Activated CD8-positive, alpha-beta memory T cell treated with anti-CD3 and anti-CD28 coated beads, Interleukin-2, amount 10 ng/mL, durations not matched to agents 7 days and 5 days (primary cell): Measurements from ENCODE around the gene AQP4. TPM values are rescaled to one million over a fixed set of nuclear protein-coding genes. Genes with fewer than 3 reads are reported as not detected.

Experiments used
- ATAC-seq: fragments of 150-1000 bp; cut with Tn5 transposase; one replicate; pipeline ENCODE4 v1.10.0; 2021; ENCODE audit warnings: moderate library complexity
- CTCF ChIA-PET: fragments of 350-600 bp; sonication (Branson Sonifier 250); formaldehyde crosslinking; loops from one replicate; lab custom pipeline; 2021; ENCODE audit warnings: antibody characterized with exemption; lab: Charles Lee
- DNase-seq: peaks from one replicate; pipeline ENCODE4 v3.0.0-alpha.2; 2020
- H3K27ac Mint-ChIP-seq: one replicate; pipeline ENCODE4 v1.8.0; 2021; ENCODE audit warnings: mild to moderate bottlenecking, mixed read lengths
- H3K27me3 Mint-ChIP-seq: one replicate; pipeline ENCODE4 v1.8.0; 2021; ENCODE audit warnings: mixed read lengths
- H3K36me3 Mint-ChIP-seq: one replicate; pipeline ENCODE4 v1.8.0; 2021; ENCODE audit warnings: mild to moderate bottlenecking, mixed read lengths
- H3K4me1 Mint-ChIP-seq: one replicate; pipeline ENCODE4 v1.8.0; 2021; ENCODE audit warnings: mixed read lengths
- H3K4me3 Mint-ChIP-seq: one replicate; pipeline ENCODE4 v1.8.0; 2021; ENCODE audit warnings: mild to moderate bottlenecking, moderate library complexity, mixed read lengths
- H3K9me3 Mint-ChIP-seq: one replicate; pipeline ENCODE4 v1.8.0; 2022; ENCODE audit warnings: low read depth, mixed read lengths
- total RNA-seq, 2 experiments: library from RNA; stranded (reverse); gene quantifications; one replicate each; pipeline ENCODE4 v1.2.3, GENCODE V29; 2021

AQP4 gene
- total RNA-seq, result not detected

DNA sequence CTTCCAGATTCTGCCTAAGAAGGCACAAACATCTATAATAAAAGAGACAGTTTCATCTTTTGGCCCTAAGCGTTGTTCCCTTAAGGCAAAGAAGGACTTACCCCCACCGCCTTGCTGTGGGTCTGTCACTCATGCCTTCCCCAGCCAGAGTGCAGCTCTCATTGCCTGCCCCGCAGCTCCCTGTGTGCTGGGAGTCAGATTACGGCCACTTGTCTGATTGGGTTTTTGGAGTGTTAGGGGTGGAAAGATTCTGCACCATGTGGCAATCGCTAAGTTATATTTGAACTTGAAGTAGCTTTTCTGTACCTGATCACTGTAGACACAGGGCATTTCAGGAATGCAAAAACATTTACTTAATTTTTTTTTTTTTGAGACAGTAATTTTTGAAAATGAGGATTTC lies at the start of gene AQP4:
AQP4 (minus strand) TSS at position 151 of the 400 bp plus-strand sequence; CDS start at position 133, 18 bp downstream.
- ATAC-seq (no peak), DNase-seq (no peak)
- Mint-ChIP-seq H3K27me3 (peaks cover 13% of the 10 kb centered on the region), H3K4me1 (no peaks in the 10 kb centered on the region), H3K36me3 (no peaks in the 10 kb centered on the region), H3K9me3 (no peaks in the 10 kb centered on the region), H3K27ac (no peak within 1 kb of the TSS), H3K4me3 (no peak within 1 kb of the TSS)
- CTCF ChIA-PET, result no interaction called here

DNA sequence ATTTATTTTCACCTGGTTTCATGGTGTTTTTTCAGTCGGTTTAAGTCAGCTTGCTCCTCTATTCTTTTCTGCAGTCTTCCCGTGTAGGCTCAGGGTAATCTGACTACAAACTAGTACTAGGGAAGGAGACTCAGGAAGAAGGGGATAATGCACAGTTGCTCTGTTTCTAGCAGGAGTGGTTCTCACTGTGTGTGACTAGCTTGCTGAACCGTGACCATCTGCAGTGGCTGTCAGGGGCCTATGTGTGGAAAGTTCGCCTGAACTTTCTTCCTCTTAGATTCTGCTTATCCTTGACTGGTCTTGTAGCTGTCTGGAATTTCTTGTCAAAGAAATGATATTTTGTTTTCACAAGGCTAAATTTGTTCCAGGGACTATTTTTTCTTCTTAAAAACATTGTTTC lies 46.3 kb upstream of the AQP4 start:
- no peaks in the 10 kb centered on the region for H3K27me3 Mint-ChIP-seq
- H3K4me3 Mint-ChIP-seq, result no peak overlapping the region
- CTCF ChIA-PET, result no interaction called here
- DNase-seq, result no peak
- H3K36me3 Mint-ChIP-seq, result no peaks in the 10 kb centered on the region
- ATAC-seq, result no peak
- no peaks in the 10 kb centered on the region for H3K4me1 Mint-ChIP-seq
- no peaks in the 10 kb centered on the region for H3K9me3 Mint-ChIP-seq
- no peak overlapping the region for H3K27ac Mint-ChIP-seq

- CTCF ChIA-PET, result no interaction called here
- ATAC-seq (no peak), DNase-seq (no peak)
- no peak overlapping the region for H3K4me3 Mint-ChIP-seq
- H3K36me3 Mint-ChIP-seq, result no peaks in the 10 kb centered on the region
- peaks cover 2% of the 10 kb centered on the region for H3K9me3 Mint-ChIP-seq
- H3K27ac Mint-ChIP-seq, result no peak overlapping the region
- no peaks in the 10 kb centered on the region for H3K4me1 Mint-ChIP-seq
- no peaks in the 10 kb centered on the region for H3K27me3 Mint-ChIP-seq
These were observed 44.2 kb upstream of the AQP4 start for GRCh38 chr18:26909599-26910290.

- DNase-seq (no peak), ATAC-seq (no peak)
- H3K36me3 Mint-ChIP-seq, result no peaks in the 10 kb centered on the region
- CTCF ChIA-PET, result no interaction called here
- H3K27ac Mint-ChIP-seq, result no peak overlapping the region
- H3K4me3 Mint-ChIP-seq, result no peak overlapping the region
- no peaks in the 10 kb centered on the region for H3K27me3 Mint-ChIP-seq
- peaks cover 5% of the 10 kb centered on the region for H3K9me3 Mint-ChIP-seq
- no peaks in the 10 kb centered on the region for H3K4me1 Mint-ChIP-seq
These were observed 43.4 kb upstream of the AQP4 start for GRCh38 chr18:26908906-26909305.

DNA sequence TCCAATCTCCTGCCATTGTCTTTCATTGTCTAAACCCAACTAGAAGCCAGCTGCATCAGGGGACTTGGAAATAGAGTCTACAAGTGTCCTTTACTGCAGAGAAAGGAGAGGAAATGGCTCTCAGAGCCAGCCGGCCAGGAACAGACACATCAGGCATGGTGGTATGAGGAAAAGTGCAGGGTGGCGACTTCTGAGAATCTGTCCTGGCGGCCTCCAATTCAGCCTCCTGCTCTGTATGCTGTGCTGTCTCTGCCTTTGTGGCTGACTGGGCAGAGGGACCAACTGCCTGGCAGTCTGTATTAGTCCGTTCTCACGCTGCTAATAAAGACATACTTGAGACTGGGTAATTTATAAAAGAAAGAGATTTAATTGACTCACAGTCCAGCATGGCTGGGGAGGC lies 36.8 kb upstream of the AQP4 start:
- Mint-ChIP-seq H3K9me3 (peaks cover 16% of the 10 kb centered on the region), H3K27ac (no peak overlapping the region), H3K36me3 (no peaks in the 10 kb centered on the region), H3K4me3 (no peak overlapping the region), H3K27me3 (no peaks in the 10 kb centered on the region), H3K4me1 (no peaks in the 10 kb centered on the region)
- DNase-seq (no peak), ATAC-seq (no peak)
- CTCF ChIA-PET, result no interaction called here

- Mint-ChIP-seq H3K4me3 (no peak overlapping the region), H3K36me3 (no peaks in the 10 kb centered on the region), H3K27me3 (no peaks in the 10 kb centered on the region), H3K27ac (no peak overlapping the region), H3K4me1 (no peaks in the 10 kb centered on the region), H3K9me3 (peaks cover 16% of the 10 kb centered on the region)
- DNase-seq, result no peak
- no peak for ATAC-seq
- CTCF ChIA-PET, result no interaction called here
These were observed 35.5 kb upstream of the AQP4 start for GRCh38 chr18:26901020-26901419.

DNA sequence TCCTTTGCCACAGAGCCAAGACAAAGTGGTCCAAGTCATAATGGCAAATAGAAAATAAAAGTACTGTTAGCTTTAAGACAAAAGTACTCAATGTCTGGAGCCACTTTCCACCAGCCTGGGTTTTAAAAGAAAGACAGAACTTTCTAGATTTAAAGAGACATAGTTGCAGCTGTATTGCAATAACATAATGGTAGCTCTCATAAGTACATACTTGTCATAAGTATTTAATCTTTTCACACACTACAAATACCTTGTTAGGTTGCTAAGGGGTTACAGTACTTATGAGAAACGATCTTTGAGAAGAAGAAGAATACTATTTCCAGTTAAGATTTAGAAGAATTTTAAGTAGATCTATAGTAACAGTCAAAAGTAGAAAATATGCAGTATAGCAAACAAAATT lies 28.9 kb upstream of the AQP4 start:
- H3K27ac Mint-ChIP-seq, result no peak overlapping the region
- H3K4me1 Mint-ChIP-seq, result no peaks in the 10 kb centered on the region
- no peaks in the 10 kb centered on the region for H3K27me3 Mint-ChIP-seq
- no peak for ATAC-seq
- no peak overlapping the region for H3K4me3 Mint-ChIP-seq
- no peak for DNase-seq
- CTCF ChIA-PET, result no interaction called here
- H3K9me3 Mint-ChIP-seq, result peaks cover 2% of the 10 kb centered on the region
- H3K36me3 Mint-ChIP-seq, result no peaks in the 10 kb centered on the region

- CTCF ChIA-PET, result no interaction called here
- Mint-ChIP-seq H3K4me3 (no peak overlapping the region), H3K36me3 (no peaks in the 10 kb centered on the region), H3K27me3 (no peaks in the 10 kb centered on the region), H3K9me3 (peaks cover 2% of the 10 kb centered on the region), H3K4me1 (no peaks in the 10 kb centered on the region), H3K27ac (no peak overlapping the region)
- no peak for DNase-seq
- no peak for ATAC-seq
These were observed 28.5 kb upstream of the AQP4 start for GRCh38 chr18:26893996-26894395.

DNA sequence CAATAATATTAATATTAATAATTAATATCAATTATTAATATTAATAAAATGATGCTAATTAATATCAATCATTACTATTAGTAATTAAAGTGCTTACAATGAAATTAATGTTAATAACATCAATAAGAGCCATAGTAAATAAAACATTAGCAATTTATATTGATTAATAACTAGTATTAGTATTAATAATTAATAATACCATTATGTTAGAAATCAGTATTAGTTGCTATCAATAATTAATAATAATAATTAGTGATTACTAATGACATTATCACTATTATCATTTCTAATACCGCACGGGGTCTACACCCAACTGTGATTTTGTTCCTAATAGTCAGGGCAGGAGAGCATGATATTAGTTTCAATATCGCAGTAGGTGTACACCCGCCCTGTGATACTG lies 22.8 kb upstream of the AQP4 start:
- Mint-ChIP-seq H3K36me3 (no peaks in the 10 kb centered on the region), H3K27me3 (no peaks in the 10 kb centered on the region), H3K4me1 (no peaks in the 10 kb centered on the region), H3K4me3 (no peak overlapping the region), H3K9me3 (peaks cover 2% of the 10 kb centered on the region), H3K27ac (no peak overlapping the region)
- CTCF ChIA-PET, result no interaction called here
- no peak for DNase-seq
- no peak for ATAC-seq

GRCh38 chr18:26875040-26875654 lies 9.6 kb upstream of the AQP4 start:
- Mint-ChIP-seq H3K36me3 (no peaks in the 10 kb centered on the region), H3K9me3 (no peaks in the 10 kb centered on the region), H3K27me3 (no peaks in the 10 kb centered on the region), H3K4me3 (no peak overlapping the region), H3K4me1 (no peaks in the 10 kb centered on the region), H3K27ac (no peak overlapping the region)
- DNase-seq, result no peak
- no peak for ATAC-seq
- CTCF ChIA-PET, result no interaction called here

GRCh38 chr18:26874283-26874682 lies 8.8 kb upstream of the AQP4 start:
- no peaks in the 10 kb centered on the region for H3K4me1 Mint-ChIP-seq
- DNase-seq (no peak), ATAC-seq (no peak)
- no peaks in the 10 kb centered on the region for H3K9me3 Mint-ChIP-seq
- H3K4me3 Mint-ChIP-seq, result no peak overlapping the region
- CTCF ChIA-PET, result no interaction called here
- no peaks in the 10 kb centered on the region for H3K27me3 Mint-ChIP-seq
- no peaks in the 10 kb centered on the region for H3K36me3 Mint-ChIP-seq
- H3K27ac Mint-ChIP-seq, result no peak overlapping the region

- peaks cover 2% of the 10 kb centered on the region for H3K27me3 Mint-ChIP-seq
- H3K4me3 Mint-ChIP-seq, result no peak overlapping the region
- ATAC-seq (no peak), DNase-seq (no peak)
- no peaks in the 10 kb centered on the region for H3K4me1 Mint-ChIP-seq
- no peaks in the 10 kb centered on the region for H3K9me3 Mint-ChIP-seq
- no peak overlapping the region for H3K27ac Mint-ChIP-seq
- H3K36me3 Mint-ChIP-seq, result no peaks in the 10 kb centered on the region
- CTCF ChIA-PET, result no interaction called here
These were observed 4.1 kb upstream of the AQP4 start for GRCh38 chr18:26869640-26870039.

GRCh38 chr18:26868968-26869586 lies 3.6 kb upstream of the AQP4 start:
- H3K27me3 Mint-ChIP-seq, result peaks cover 6% of the 10 kb centered on the region
- H3K36me3 Mint-ChIP-seq, result no peaks in the 10 kb centered on the region
- no peak for ATAC-seq
- no peak overlapping the region for H3K4me3 Mint-ChIP-seq
- H3K27ac Mint-ChIP-seq, result no peak overlapping the region
- H3K4me1 Mint-ChIP-seq, result no peaks in the 10 kb centered on the region
- CTCF ChIA-PET, result no interaction called here
- no peak for DNase-seq
- H3K9me3 Mint-ChIP-seq, result no peaks in the 10 kb centered on the region

DNA sequence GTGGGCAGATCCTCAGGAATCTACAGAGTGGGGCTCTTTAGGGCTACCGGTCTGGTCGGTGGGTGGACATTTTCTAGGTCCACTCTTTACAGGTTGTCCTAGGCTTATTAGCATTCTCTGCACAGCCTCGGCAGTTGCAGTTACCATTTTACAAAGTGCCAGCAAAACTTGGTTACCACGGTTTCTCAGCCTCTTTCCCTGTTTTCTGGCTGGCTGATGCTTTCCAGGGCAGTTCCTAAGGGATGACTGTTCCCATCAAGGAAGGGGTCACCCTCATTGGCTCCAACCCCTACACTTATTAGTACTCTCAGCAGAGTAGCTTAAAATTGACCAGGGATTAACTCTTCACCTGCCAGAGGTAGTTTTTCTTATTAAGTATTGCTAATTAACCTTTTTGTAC lies 2.0 kb upstream of the AQP4 start:
- H3K27me3 Mint-ChIP-seq, result peaks cover 11% of the 10 kb centered on the region
- DNase-seq (no peak), ATAC-seq (no peak)
- no peak overlapping the region for H3K4me3 Mint-ChIP-seq
- H3K36me3 Mint-ChIP-seq, result no peaks in the 10 kb centered on the region
- no peaks in the 10 kb centered on the region for H3K9me3 Mint-ChIP-seq
- no peaks in the 10 kb centered on the region for H3K4me1 Mint-ChIP-seq
- CTCF ChIA-PET, result no interaction called here
- no peak overlapping the region for H3K27ac Mint-ChIP-seq
